ENCODE results near the gene YPEL1. TPM values are rescaled to one million over a fixed set of nuclear protein-coding genes. Genes with fewer than 3 reads are reported as not detected.

YPEL1 gene
- total and polyA plus RNA-seq, 2 of the 8 experiments (the other 6 are each of a cell fraction or from before 2014, with no cell fraction given): 6.0 to 6.7 TPM

DNA sequence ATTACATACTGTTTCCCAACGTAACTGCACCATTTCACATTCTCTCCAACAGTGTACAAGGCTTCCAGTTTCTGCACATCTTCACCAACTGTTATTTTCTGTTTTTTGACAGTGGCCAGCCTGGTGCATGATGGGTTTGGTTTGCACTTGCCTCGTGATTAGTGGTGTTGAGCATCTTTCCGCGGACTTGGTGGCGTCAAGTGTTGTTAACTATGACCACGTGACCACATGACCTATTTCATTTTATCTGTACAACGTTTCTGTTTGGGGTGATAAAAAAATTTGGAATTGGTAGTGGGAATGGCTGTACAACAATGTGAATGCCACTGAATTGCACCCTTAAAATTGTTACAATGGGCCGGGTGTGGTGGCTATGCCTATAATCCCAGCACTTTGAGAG is 2.5 kb upstream of the YPEL1 start (continued):
- TF ChIP-seq SAP30 (IDR thresholded peaks at IDR 0.05; ENCODE audit: insufficient read depth, insufficient replicate concordance, low read length) (no peak), GTF2F1 (IDR thresholded peaks at IDR 0.05; ENCODE audit: borderline replicate concordance, low read depth, low read length) (no peak), KDM4A (IDR thresholded peaks at IDR 0.05; ENCODE audit: low read depth, low read length, severe bottlenecking) (no peak), SIN3A (conservative IDR thresholded peaks at IDR 0.05 in 1 of 2, IDR thresholded peaks at IDR 0.05 in 1 of 2; ENCODE audit: low read depth in 1 of 2, low read length in 2 of 2) (no peak), JUND (IDR thresholded peaks at IDR 0.05; ENCODE audit: low read length) (no peak), BCL11A (IDR thresholded peaks at IDR 0.05; ENCODE audit: low read depth in 2 of 2, low read length in 2 of 2) (no peak), TEAD4 (IDR thresholded peaks at IDR 0.05; ENCODE audit: low read depth, low read length) (no peak)

Data from H1 (cell line).